Measurements from ENCODE around the gene OSBPL2. TPM values are rescaled to one million over a fixed set of nuclear protein-coding genes. Genes with fewer than 3 reads are reported as not detected.

Gene OSBPL2
- total RNA-seq, 4 donors from 2014 or later = 46.9 to 60.8 (median 50.8) TPM

DNA sequence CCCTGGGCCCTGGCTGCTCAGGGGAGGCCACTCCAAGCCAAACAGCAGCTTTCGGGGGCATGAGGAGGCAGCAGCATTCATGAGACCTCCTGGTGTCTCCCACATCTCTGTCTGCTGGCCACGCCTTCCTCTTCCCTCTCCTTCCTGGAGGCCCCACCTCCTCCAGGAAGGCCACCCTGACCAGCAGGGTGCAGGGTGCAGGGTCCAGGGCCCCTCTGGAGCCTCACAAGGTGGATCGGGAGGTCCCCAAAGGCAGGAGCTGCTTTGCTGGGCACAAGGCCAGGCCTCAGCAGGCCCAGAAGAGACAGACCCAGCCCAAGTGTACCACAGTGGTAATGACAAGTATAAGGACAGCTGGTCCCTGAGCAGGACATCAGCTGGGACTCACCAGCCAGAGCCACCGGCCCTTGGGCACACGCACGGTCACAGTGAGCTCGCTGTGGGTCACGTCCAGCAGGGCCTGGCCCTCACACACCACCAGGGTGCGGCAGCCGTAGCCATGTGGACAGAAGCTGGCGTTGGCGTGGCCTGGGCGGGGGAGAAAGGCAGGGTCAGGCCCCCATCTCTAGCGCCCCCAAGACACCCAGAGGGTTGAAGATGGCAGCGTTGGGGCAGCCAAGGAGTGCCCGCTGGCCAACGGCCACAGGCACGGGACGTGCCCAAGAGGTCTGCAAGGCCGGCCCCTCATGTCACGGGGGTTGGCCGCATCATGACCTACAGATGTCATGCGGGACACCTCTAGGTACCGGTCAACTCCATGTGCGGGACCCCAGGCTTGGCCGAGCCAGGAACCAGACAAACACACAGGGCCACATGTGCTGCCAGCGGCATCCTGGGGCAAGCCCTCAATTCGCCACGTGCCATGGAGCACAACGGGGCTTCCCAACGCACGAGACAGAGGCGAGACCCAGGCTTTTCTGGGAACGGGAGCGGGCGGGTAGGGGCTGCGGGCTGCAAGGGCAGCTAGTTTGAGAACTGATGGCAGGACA lies 91.4 kb downstream of the OSBPL2 start:
- intact Hi-C loops (cut with DNase I) = no loop called here

GRCh38 chr20:62330576-62331317 lies 92.4 kb downstream of the OSBPL2 start:
- TF ChIP-seq CTCF (IDR thresholded peaks at IDR 0.05) = no peak
- TF ChIP-seq POLR2A (IDR thresholded peaks at IDR 0.05) = no peak
- Histone ChIP-seq H3K9me3 (no peaks in the 10 kb centered on the region), H3K27ac (no peak overlapping the region), H3K4me1 (no peaks in the 10 kb centered on the region), H3K27me3 (no peaks in the 10 kb centered on the region), H3K4me3 (replicated peaks in 1 of 3) (no peak overlapping the region), H3K36me3 (peaks cover 77 to 84% of the 10 kb centered on the region in 2 donors)
- intact Hi-C loops (cut with DNase I) = no loop called here
- 92 to 95% methylated on average over 19 to 20 of the region's 46 CpGs for WGBS, 2 donors
- DNase-seq = no peak

More for the DNA sequence above, 91.4 kb downstream of the OSBPL2 start:
- Histone ChIP-seq H3K9me3 (no peaks in the 10 kb centered on the region), H3K4me3 (replicated peaks in 1 of 3) (no peak overlapping the region), H3K27me3 (no peaks in the 10 kb centered on the region), H3K36me3 (peaks cover 86 to 89% of the 10 kb centered on the region in 2 donors), H3K27ac (no peak overlapping the region), H3K4me1 (no peaks in the 10 kb centered on the region)
- WGBS, 2 donors = 90 to 96% methylated on average over 12 to 28 of the region's 37 CpGs
- no peak for TF ChIP-seq POLR2A (IDR thresholded peaks at IDR 0.05)
- no peak for TF ChIP-seq CTCF (IDR thresholded peaks at IDR 0.05)
- DNase-seq = no peak

DNA sequence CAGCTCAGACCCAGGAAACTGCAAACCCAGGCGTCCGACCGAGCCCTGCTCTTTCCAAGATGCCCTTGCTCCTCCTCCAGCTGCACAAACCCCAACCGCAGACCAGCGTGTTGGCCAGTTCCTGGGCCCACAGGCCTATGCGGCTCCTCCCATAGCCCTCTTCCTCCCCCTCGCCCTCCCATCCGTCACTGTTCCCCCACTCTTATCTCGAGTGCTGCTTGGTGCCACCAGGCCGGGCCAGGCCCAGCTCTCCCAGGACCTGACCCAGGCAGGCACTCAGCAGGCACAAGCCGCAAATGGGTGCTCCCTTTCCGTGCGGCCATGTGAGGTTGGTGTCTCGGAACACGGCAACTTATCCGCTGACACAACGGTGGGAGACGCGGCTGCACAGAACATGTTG lies 93.0 kb downstream of the OSBPL2 start:
- Histone ChIP-seq H3K27ac (no peak overlapping the region), H3K9me3 (no peaks in the 10 kb centered on the region), H3K4me3 (replicated peaks in 1 of 3) (no peak overlapping the region), H3K27me3 (no peaks in the 10 kb centered on the region), H3K36me3 (peaks cover 75 to 86% of the 10 kb centered on the region in 2 donors), H3K4me1 (no peaks in the 10 kb centered on the region)
- no peak for DNase-seq
- WGBS, 2 donors = 95 to 98% methylated on average over 16 to 19 of the region's 19 CpGs
- intact Hi-C loops (cut with DNase I) = no loop called here
- TF ChIP-seq POLR2A (IDR thresholded peaks at IDR 0.05) (no peak), CTCF (IDR thresholded peaks at IDR 0.05) (no peak)

GRCh38 chr20:62332421-62332820 lies 94.1 kb downstream of the OSBPL2 start:
- WGBS, 2 donors = 86 to 93% methylated on average over 6 to 8 of the region's 16 CpGs
- DNase-seq = no peak
- H3K36me3 ChIP-seq = peaks cover 72 to 86% of the 10 kb centered on the region in 2 donors

More at GRCh38 chr20:62332421-62332820, 94.1 kb downstream of the OSBPL2 start:
- Histone ChIP-seq H3K27me3 (no peaks in the 10 kb centered on the region), H3K27ac (no peak overlapping the region), H3K9me3 (no peaks in the 10 kb centered on the region), H3K4me1 (no peaks in the 10 kb centered on the region), H3K4me3 (replicated peaks in 1 of 3) (no peak overlapping the region)
- TF ChIP-seq CTCF (IDR thresholded peaks at IDR 0.05) = no peak
- TF ChIP-seq POLR2A (IDR thresholded peaks at IDR 0.05) = no peak
- intact Hi-C loops (cut with DNase I) = no loop called here
